GM21447 (cell line): ENCODE data around the gene EPHA4.
A peak's percentile ranks its signal among the peaks of the same experiment; 100 is the strongest.

ENCODE experiments used
- ATAC-seq: cut with Tn5 transposase; IDR thresholded peaks from one replicate; pipeline ENCODE4 v1.9.1; 2021; ENCODE audit not compliant: unreplicated experiment

The EPHA4 gene

DNA sequence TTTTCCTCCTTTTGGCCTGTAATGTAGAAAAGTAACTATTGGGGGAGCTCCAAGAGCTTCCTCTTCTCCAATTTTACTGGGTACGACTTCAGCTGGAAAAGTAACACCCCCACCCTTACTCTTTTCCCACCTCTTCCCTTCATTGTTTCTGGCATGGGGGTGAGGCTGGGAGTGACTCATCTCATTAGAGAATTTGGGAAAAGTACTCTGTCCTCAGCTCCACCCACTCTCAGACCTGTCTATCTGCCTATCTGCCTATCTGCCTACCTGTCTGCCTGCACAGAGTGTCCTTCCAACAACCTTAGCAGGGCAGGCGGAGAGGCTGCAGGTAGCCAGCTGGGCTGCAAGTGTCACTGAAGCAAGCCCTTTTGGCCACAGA, 93.6 kb downstream of the EPHA4 start:
- ATAC-seq = no peak

- no peak for ATAC-seq
Observed at GRCh38 chr2:221477714-221478484, 94.2 kb downstream of the EPHA4 start.

- no peak for ATAC-seq
Observed at GRCh38 chr2:221476195-221476594, 95.9 kb downstream of the EPHA4 start.

- no peak for ATAC-seq
Observed at GRCh38 chr2:221473451-221473850, 98.7 kb downstream of the EPHA4 start.

DNA sequence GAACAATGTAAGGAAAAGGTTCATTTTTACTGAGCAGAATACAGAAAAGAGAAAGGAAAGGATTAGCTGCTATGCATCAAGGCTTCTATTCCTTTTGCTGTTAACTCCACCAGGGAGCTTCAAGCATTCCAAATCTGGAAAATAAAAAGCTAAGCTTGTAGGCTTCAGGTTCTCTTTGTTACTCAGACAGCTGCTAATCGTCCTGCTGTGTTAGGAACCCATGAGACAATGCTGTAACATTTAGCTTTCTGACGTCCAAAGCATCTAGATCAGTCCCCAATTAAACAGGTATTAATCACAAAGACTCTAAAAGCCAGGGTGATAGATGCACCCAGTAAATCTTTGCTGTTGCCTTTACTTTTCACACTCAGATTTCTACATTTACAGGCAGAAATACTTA, 103.8 kb downstream of the EPHA4 start:
- ATAC-seq = no peak

GRCh38 chr2:221467610-221468009, 104.5 kb downstream of the EPHA4 start:
- no peak for ATAC-seq

DNA sequence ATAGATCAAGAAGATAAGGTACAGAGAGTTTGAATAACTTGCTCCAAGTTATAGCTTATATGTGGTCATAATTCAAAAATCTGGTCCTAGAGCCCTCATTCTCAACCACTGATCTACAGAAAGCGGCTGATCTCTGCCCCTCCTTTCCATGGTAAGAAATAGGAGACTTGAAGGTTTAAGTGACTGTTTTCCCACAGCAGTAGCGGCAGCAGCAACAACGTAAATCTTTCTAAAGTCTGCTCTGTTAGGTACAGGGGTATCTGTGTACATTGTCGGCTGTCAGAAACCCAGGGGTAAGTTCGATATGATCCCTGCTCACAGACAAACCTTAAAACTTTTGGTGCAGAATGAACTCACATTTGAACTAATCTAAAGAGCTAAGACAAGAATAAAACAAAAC, 105.4 kb downstream of the EPHA4 start:
- no peak for ATAC-seq

DNA sequence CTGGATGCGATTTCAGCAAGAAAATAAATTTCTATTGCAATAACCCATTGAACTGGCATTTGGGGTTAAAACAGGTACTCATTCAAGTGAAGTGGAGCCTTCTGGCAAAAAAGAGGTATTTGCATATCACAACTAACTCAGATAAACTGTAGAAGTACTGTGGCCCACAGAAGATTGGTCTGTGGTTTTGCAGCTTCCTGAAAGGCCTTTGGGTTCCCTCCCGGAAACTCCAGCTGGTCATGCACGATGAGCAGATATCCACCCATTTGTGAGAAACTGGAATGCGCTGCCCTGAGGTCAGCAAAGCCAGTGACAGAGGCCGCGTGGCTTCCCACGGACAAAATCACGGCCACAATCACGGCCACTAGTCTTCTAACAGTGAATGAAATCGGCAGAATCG, 106.3 kb downstream of the EPHA4 start:
- ATAC-seq = peak; percentile 84

GRCh38 chr2:221464971-221465370, 107.1 kb downstream of the EPHA4 start:
- ATAC-seq = no peak

GRCh38 chr2:221463241-221463896, 108.7 kb downstream of the EPHA4 start:
- no peak for ATAC-seq

DNA sequence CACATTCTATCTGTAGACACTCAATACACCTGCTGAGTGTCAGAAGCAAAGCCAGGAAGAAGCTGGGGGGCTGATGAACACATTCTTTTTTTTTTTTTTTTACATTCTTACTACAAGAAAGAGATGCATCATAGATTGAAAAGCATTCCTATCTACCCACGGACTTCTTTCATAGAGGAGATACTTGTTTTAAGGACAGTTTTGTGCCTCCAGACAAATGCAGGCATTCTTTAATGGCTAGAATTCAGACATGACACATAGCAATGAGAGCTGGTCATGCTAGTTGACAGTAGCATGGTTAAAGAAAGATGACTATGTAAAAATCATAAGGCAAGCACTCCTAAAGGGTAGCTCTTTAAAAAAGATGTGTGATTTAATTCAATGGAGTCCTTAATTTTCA, 110.2 kb downstream of the EPHA4 start:
- no peak for ATAC-seq

- ATAC-seq = no peak
Observed at GRCh38 chr2:221460136-221460535, 112.0 kb downstream of the EPHA4 start.

DNA sequence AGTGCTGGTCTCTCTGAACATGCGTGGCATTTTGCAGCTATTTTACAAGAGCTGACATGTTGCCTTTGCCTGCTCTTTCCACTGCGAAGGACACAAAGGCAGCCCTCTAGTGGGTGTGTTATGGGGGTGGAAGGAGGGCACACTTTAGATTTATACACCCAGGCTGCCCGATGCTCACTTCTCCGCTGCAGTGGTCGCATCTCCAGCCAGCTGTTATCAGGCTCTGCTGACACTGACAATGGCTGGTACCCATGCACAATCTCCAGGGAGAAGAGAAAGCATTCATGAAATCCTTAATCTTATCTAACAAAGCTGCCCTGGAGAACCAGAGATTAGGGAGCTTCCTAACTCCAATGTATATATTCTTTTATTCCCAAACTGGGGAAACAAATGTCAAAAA, 113.5 kb downstream of the EPHA4 start:
- no peak for ATAC-seq

DNA sequence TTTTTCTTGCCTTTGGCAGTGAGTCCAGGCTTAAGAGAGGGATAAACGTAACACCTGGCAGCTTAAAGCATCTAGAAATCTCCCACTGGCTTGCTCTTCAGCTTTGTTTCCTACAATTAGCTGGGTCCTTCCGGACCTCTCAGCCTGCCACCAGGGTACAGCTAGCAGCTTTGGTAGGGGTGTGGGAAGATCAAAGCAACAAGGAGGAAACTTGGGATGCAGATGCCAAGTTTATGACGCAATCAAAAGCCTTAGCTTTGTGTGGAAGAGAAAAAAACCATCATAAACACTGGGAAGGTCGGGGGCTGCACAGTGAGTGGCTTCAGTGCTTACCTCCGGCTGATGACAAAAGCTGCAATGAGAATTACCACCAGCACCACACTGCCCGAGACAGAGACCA, 116.9 kb downstream of the EPHA4 start:
- ATAC-seq = no peak

GRCh38 chr2:221454459-221455105, 117.5 kb downstream of the EPHA4 start:
- ATAC-seq = no peak

GRCh38 chr2:221451862-221452788, 120.0 kb downstream of the EPHA4 start:
- no peak for ATAC-seq

GRCh38 chr2:221450280-221450679, 121.8 kb downstream of the EPHA4 start:
- no peak for ATAC-seq

- no peak for ATAC-seq
Observed at GRCh38 chr2:221449406-221449805, 122.7 kb downstream of the EPHA4 start.

GRCh38 chr2:221448844-221449390, 123.2 kb downstream of the EPHA4 start:
- ATAC-seq = no peak

DNA sequence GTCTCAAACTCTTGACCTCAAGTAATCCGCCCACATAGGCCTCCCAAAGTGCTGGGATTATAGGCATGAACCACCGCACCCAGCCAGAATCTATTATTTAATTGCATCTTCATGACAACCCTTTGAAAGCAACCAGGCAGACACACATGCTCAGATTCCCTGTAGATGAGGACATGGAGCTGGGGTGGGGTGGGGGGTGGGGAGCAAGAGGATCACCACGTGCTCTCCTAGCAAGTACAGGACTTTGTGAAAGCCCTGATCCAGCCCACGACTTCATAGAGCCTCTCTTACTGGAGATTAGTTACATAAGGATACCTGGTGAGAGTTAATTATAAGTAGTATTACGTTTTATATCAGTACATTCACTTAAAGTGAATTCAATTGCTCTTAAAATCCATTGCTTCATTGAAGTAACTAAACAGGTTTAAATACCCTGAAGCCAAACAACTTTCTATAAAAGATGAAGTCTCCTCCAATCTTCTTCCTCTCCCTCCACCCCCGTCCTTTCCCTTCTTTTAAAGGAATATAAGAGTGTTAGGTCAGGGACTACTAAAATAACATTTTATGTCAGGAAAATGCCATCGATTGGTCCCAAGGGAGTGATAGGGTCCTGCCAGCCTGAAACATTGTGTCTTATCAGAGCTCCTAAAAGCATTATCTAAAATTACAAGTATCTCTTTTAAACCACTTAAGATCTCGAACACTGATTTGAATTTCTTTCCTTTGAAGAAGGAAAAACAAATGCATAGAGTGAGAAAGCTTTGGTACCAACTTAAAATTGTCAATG, 123.9 kb downstream of the EPHA4 start:
- no peak for ATAC-seq
